Sciatic nerve (tissue), 2 donors: Measurements from ENCODE around the gene FRG2B. TPM values are rescaled to one million over a fixed set of nuclear protein-coding genes. Genes with fewer than 3 reads are reported as not detected.
"Not testable (repeated sequence)": the region's sequence is repeated elsewhere in the genome, so short reads cannot be mapped to it uniquely, and the experiment has no call there.

Experiments
- ATAC-seq: fragments of 200-7000 bp; cut with Tn5 transposase; one replicate; pipeline ENCODE4 v1.9.1; 2020; ENCODE audit warnings: mild to moderate bottlenecking, moderate library complexity
- DNase-seq: peaks from one replicate; pipeline ENCODE4 v3.0.0-alpha.2; 2020; ENCODE audit warnings: low spot score
- intact Hi-C: fragments of 100-400 bp; cut with DNase I; formaldehyde crosslinking; loops from one replicate; pipeline ENCODE4 v1.14.2; 2022
- total RNA-seq: library from RNA; stranded (reverse); fragmentation: NEBNext Ultra II Directional; extraction: Animal tissue kit (Norgen Biotek cat#: 25700); gene quantifications from one replicate; pipeline ENCODE4 v1.2.1, GENCODE V29; 2021
- donor health status: DM: no; HTN: no; CAD: no.
- donor health status: DM: no; HTN: no; CAD: no.

Gene FRG2B
- total RNA-seq, 1 donor from 2014 or later = not detected

DNA sequence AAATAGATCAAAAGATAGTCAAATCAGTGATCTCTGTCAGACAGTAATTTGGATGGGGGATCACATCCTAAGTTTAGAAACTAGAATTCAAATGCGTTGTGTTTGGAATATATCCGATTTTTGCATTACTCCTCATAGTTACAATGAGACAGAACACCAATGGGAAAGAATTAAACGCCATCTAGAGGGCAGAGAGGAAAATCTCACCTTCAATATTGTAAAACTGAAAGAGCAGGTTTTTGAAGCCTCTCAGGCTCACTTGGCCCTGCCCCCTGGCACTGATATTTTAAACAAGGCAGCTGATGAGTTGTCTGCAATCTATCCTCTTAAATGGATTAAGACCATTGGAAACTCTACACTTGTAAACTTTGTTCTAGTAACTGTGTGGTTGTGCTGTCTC lies 17.7 kb downstream of the FRG2B start:
- ATAC-seq (no peak), DNase-seq (no peak)
- intact Hi-C loops = no loop called here

DNA sequence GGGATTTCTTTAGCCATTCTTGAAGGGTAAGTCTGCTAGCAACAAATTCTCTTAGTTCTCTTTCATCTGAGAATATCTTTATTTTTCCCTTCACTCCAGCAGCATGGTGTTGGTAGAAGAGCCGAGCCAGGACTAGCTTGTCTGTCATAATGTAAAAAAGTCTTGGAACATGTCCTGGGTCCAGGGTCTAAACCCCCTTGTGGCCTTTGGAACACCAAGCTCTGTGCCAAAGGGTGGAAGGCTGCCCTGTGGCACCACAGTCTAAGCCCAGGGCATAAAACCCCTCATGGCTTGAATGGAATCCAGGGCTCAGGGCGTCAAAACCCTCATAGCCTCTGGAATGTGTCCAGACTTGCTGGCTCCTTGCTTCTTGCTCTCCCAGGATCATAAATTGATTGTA lies 23.2 kb downstream of the FRG2B start:
- ATAC-seq, DNase-seq, intact Hi-C loops: not testable (repeated sequence)

DNA sequence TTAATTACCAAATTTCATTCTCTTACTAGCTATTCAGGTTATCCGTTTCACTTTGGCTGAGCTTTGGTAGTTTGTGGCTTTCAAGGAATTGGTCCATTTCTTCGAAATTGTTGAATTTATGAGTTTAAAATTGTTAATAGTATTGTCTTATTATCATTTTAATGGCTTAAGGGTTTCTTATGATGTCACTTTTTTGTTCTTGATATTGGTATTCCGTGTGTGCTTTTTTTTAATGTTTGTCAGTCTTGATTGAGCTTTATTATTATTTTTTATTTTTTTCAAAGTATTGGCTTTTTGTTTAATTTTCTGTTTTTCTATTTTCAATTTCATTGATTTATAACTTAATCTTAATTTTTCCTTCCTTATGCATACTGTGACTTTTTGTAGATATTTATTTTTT lies 25.9 kb downstream of the FRG2B start:
- DNase-seq (no peak), ATAC-seq (no peak)
- intact Hi-C loops = no loop called here

DNA sequence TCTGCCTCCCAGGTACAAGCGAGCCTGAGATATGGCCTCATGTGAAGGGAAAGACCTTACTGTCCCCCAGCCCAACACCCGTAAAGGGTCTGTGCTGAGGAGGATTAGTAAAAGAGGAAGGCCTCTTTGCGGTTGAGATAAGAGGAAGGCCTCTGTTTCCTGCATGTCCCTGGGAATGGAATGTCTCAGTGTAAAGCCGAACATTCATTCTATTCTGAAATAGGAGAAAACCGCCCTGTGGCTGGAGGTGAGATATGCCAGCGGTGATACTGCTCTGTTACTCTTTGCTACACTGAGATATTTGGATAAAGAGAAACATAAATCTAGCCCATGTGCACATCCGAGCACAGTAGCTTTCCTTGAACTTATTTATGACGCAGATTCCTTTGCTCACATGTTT lies 26.7 kb downstream of the FRG2B start:
- DNase-seq, intact Hi-C loops, ATAC-seq: not testable (repeated sequence)

DNA sequence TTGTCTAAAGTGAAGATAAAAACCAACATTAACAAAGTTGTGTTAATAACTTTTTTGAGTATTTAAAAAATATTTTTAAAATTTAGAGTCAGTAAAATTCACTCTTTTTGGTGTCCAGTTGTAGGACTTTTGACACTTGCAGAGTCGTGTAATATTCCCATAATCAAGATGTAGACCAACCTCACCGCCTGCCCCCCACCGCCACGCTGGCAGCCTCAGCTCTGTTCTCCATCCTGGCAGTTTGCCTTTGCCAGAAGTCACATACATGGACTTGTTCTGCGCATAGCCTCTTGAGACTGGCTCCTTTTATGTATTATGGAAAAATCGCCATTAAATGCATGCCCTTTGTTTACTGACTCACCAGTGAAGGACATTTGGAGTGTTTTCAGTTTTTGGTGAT lies 33.9 kb downstream of the FRG2B start:
- DNase-seq (no peak), ATAC-seq (no peak)
- intact Hi-C loops = no loop called here

DNA sequence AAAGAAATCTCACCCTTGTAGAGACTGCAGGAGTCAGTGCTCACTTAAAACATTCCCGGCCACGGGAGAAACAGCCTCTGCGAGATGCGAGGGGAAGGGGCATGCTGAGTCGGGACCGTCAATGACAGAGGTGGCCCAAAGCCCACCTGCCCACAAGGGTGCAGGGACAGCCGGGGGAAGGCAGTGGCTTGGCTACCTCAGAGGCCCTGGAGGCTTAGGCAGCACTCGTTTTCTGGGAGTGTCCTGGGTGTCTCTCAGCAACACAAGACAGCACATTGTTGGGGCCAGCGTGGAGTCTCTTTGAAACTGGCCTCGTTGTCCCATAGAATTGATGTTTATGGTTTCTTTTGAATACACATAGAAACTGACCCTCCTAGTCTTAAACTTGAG lies 35.6 kb downstream of the FRG2B start:
- intact Hi-C loops = no loop called here
- ATAC-seq (no peak), DNase-seq (no peak)

DNA sequence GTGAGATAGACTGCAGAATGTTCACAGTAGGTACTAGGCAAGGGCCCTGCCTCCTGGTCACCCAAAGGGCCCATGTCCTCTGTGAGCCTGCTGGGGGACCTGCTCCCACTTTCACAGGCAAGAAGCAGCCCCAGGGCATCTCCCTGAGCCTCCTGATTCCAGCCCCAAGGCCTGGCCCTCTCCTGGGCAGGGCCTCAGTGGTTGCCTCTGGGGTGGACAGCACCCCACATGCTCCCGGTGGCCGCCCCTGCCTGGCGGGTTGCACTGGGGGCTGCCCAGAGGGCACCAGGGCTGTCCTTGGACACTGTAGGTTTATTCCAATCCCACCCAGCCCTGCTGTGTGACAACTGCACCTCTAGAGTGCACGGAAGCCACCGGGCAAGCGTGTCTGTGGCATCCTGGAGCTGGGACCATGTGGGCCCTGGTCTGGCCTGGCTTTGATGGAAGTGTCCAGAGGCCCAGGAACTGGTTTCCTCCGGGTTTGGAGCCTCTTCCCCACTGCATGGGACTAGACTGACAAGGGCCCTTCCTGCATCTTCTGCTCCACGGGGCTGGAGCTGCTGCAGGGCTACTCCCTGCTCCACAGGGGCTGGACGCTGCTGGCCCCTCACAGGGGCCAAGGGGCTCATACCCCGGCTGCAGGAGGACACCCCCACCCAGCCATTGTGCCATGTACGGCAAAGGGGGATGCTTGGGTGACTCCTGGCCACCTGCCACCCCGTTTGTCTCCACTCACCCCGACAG lies 36.2 kb downstream of the FRG2B start:
- intact Hi-C loops = no loop called here
- DNase-seq = no peak
- no peak for ATAC-seq

- intact Hi-C loops, ATAC-seq, DNase-seq: not testable (repeated sequence)
Observed at GRCh38 chr10:133577037-133577436, 49.6 kb downstream of the FRG2B start.

Other genes with a start within 250 kb of the FRG2B start
- gene PAOX, start 247.5 kb downstream of the FRG2B start, total RNA-seq = 9.6 TPM
- 44.0 TPM for gene MTG1, start 232.6 kb downstream of the FRG2B start, total RNA-seq
- 0.13 TPM for gene SPRN, start 202.2 kb downstream of the FRG2B start, total RNA-seq
- gene SCART1, start 172.8 kb downstream of the FRG2B start, total RNA-seq = 4.7 TPM
- gene CYP2E1, start 99.4 kb downstream of the FRG2B start, total RNA-seq = 5.7 TPM
- 0.22 TPM for gene SYCE1, start 61.2 kb downstream of the FRG2B start, total RNA-seq